Tibial nerve (tissue), 3 donors: Measurements from ENCODE around the gene UCHL5.

ENCODE experiments used
- POLR2A ChIP-seq, 2 donors: fragments of 450-650 bp; IDR thresholded peaks; one replicate each; pipeline ENCODE4 v1.6.1; 2017; ENCODE audit warnings: antibody characterized with exemption in 2 of 2, mild to moderate bottlenecking in 2 of 2, moderate library complexity in 2 of 2
- TF ChIP-seq, protein P1 (sequence below), 5 experiments: fragments of 200-600 bp in 3 of 5; fragments of 450-650 bp in 2 of 5; sonication (generic) in 3 of 5; IDR thresholded peaks; one replicate each; pipeline ENCODE4 v1.5.1; 2016 to 2019; ENCODE audit warnings: antibody characterized with exemption in 5 of 5, mild to moderate bottlenecking in 3 of 5, moderate library complexity in 2 of 5

GRCh38 chr1:193013707-193014106 lies 45.5 kb downstream of the UCHL5 start:
- TF ChIP-seq, protein P1, sequence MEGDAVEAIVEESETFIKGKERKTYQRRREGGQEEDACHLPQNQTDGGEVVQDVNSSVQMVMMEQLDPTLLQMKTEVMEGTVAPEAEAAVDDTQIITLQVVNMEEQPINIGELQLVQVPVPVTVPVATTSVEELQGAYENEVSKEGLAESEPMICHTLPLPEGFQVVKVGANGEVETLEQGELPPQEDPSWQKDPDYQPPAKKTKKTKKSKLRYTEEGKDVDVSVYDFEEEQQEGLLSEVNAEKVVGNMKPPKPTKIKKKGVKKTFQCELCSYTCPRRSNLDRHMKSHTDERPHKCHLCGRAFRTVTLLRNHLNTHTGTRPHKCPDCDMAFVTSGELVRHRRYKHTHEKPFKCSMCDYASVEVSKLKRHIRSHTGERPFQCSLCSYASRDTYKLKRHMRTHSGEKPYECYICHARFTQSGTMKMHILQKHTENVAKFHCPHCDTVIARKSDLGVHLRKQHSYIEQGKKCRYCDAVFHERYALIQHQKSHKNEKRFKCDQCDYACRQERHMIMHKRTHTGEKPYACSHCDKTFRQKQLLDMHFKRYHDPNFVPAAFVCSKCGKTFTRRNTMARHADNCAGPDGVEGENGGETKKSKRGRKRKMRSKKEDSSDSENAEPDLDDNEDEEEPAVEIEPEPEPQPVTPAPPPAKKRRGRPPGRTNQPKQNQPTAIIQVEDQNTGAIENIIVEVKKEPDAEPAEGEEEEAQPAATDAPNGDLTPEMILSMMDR (IDR thresholded peaks at IDR 0.05) = no peak
- TF ChIP-seq POLR2A (IDR thresholded peaks at IDR 0.05) = no peak
